ENCODE results near the gene MGAT1. TPM values are rescaled to one million over a fixed set of nuclear protein-coding genes. Genes with fewer than 3 reads are reported as not detected.

The MGAT1 gene
- total and polyA plus RNA-seq, 2 donors from 2014 or later = 73.3 to 132 TPM

DNA sequence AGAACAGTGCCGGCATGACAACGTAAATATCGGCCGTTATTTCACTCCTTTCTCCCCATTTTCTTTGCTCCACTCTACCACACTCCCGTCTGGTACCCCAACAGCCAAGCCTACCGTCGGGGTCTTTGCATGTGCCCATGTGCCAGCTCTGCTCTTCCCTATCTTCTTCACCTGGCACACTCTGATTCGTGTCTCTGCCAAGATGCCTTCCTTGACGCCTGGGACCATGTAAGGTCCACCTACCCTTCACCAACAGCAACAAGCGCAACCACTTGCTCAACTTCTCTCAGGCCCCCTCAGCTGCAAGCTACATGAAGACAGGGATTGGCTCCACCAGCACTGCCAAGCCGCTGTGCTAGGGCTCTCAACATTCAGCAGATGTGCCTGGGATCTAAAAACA, 4.4 kb downstream of the MGAT1 start:
- no peak for FAIRE-seq
- Histone ChIP-seq H3K9ac (ENCODE audit: low read length in 3 of 3) (no peak overlapping the region), H3K36me3 (ENCODE audit: control insufficient read depth in 2 of 3, insufficient read depth in 3 of 3, low read length in 3 of 3) (peaks cover 0 to 6% (median 5%) of the 10 kb centered on the region in 3 donors), H3K27ac (ENCODE audit: low read depth in 2 of 2, low read length in 2 of 2) (no peak overlapping the region), H3K4me1 (ENCODE audit: control insufficient read depth in 2 of 3, insufficient read depth in 2 of 3, low read depth in 1 of 3, low read length in 3 of 3) (peaks cover 0 to 34% (median 16%) of the 10 kb centered on the region in 3 donors), H3K9me3 (ENCODE audit: control insufficient read depth in 2 of 3, insufficient read depth in 1 of 3, low read length in 3 of 3) (no peaks in the 10 kb centered on the region), H3K27me3 (ENCODE audit: control insufficient read depth, insufficient read depth, low read length) (no peaks in the 10 kb centered on the region), H3K4me3 (ENCODE audit: low read length in 3 of 3) (no peak overlapping the region)
- DNase-seq = no peak
- TF ChIP-seq, protein P1, sequence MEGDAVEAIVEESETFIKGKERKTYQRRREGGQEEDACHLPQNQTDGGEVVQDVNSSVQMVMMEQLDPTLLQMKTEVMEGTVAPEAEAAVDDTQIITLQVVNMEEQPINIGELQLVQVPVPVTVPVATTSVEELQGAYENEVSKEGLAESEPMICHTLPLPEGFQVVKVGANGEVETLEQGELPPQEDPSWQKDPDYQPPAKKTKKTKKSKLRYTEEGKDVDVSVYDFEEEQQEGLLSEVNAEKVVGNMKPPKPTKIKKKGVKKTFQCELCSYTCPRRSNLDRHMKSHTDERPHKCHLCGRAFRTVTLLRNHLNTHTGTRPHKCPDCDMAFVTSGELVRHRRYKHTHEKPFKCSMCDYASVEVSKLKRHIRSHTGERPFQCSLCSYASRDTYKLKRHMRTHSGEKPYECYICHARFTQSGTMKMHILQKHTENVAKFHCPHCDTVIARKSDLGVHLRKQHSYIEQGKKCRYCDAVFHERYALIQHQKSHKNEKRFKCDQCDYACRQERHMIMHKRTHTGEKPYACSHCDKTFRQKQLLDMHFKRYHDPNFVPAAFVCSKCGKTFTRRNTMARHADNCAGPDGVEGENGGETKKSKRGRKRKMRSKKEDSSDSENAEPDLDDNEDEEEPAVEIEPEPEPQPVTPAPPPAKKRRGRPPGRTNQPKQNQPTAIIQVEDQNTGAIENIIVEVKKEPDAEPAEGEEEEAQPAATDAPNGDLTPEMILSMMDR (IDR thresholded peaks at IDR 0.05; ENCODE audit: borderline replicate concordance, extremely low read depth, insufficient read depth) = no peak
- intact Hi-C loops (cut with DNase I) = no loop called here

DNA sequence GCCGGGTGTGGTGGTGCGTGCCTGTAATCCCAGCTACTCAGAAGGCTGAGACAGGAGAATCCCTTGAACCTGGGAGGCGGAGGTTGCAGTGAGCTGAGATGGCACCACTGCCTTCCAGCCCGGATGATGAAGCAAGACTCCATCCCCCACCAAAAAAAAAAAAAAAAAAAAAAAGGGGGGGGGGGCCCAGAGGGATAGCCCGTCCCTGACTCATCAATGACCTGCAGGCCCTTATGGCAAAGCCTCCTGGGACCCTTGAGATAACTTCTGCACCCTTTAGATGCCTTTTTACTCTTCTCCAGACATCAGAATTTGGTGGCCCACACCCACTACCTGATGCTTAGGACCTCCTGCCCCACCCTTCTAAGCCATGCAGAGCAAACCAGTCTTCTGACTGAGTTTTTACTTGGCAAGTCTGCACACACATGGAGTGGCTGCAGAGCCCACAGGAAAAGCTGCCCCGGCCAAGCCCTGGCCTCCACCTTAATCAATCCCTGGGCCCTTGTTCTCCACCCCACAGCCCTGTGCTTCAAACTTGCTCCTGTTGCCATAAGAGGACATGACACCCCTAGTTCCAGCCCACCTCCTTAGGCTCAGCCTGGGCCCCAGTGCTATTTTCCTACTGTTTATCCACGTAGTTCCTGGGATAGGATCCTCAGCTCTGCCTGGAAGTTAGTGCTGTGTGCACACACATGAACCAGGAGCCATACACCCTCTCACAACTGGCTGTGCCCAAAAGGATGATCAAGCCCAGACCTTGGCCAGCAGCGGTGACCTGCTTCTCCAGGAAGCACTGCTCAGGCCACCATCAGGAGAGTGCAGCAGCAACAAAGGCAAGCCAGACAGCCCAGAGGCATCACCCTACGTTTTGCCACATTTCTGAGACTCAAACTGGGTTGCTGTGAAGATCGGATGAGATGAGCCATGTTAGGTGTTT, 5.1 kb downstream of the MGAT1 start:
- Histone ChIP-seq H3K9me3 (ENCODE audit: control insufficient read depth in 2 of 3, insufficient read depth in 1 of 3, low read length in 3 of 3) (no peaks in the 10 kb centered on the region), H3K27ac (ENCODE audit: low read depth in 2 of 2, low read length in 2 of 2) (no peak overlapping the region), H3K9ac (ENCODE audit: low read length in 3 of 3) (no peak overlapping the region), H3K4me3 (ENCODE audit: low read length in 3 of 3) (no peak overlapping the region), H3K36me3 (ENCODE audit: control insufficient read depth in 2 of 3, insufficient read depth in 3 of 3, low read length in 3 of 3) (peaks cover 0 to 6% (median 5%) of the 10 kb centered on the region in 3 donors), H3K27me3 (ENCODE audit: control insufficient read depth, insufficient read depth, low read length) (no peaks in the 10 kb centered on the region), H3K4me1 (ENCODE audit: control insufficient read depth in 2 of 3, insufficient read depth in 2 of 3, low read depth in 1 of 3, low read length in 3 of 3) (peaks cover 0 to 34% (median 16%) of the 10 kb centered on the region in 3 donors)
- FAIRE-seq (no peak), DNase-seq (no peak)
- TF ChIP-seq, protein P1 (IDR thresholded peaks at IDR 0.05; ENCODE audit: borderline replicate concordance, extremely low read depth, insufficient read depth) = no peak
- intact Hi-C loops (cut with DNase I) = no loop called here

DNA sequence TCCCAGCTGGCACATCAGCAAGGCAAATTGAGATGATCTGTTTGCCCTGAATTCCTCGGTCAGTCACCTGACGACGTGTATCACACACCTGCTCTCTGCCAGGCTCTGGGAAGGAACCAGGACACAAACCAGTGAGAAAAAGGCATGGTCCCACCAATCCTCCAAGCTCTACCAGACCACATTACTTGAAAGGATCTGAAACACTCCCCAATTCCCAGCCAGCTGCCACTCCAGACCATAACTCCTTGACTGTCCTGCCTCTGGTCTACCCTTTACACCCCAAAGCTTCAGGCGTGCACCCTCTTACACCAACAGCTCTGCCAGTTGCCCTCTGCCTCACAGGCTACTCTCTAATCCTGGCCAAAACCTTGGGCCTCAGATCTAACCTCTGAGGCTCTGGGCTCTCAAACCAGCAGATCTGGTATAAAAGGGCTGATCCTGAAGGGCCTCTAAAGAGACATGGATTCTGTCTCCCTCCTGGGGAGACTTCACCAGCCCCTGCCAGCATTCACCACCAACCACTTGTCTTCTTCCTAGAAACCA, 6.8 kb downstream of the MGAT1 start:
- intact Hi-C loops (cut with DNase I) = no loop called here
- no peaks in the 10 kb centered on the region for H3K27me3 ChIP-seq (ENCODE audit: control insufficient read depth, insufficient read depth, low read length)
- no peak for FAIRE-seq
- H3K36me3 ChIP-seq (ENCODE audit: control insufficient read depth in 2 of 3, insufficient read depth in 3 of 3, low read length in 3 of 3) = peaks cover 5 to 13% (median 6%) of the 10 kb centered on the region in 3 donors
- peaks cover 0 to 27% (median 8%) of the 10 kb centered on the region in 3 donors for H3K4me1 ChIP-seq (ENCODE audit: control insufficient read depth in 2 of 3, insufficient read depth in 2 of 3, low read depth in 1 of 3, low read length in 3 of 3)
- TF ChIP-seq, protein P1 (IDR thresholded peaks at IDR 0.05; ENCODE audit: borderline replicate concordance, extremely low read depth, insufficient read depth) = no peak
- no peak overlapping the region for H3K9ac ChIP-seq (ENCODE audit: low read length in 3 of 3)
- no peak for DNase-seq
- H3K4me3 ChIP-seq (ENCODE audit: low read length in 3 of 3) = no peak overlapping the region
- H3K9me3 ChIP-seq (ENCODE audit: control insufficient read depth in 2 of 3, insufficient read depth in 1 of 3, low read length in 3 of 3) = no peaks in the 10 kb centered on the region
- H3K27ac ChIP-seq (ENCODE audit: low read depth in 2 of 2, low read length in 2 of 2) = no peak overlapping the region
